K562 (cell line): ENCODE measurements around the gene KLHL24. TPM values are rescaled to one million over a fixed set of nuclear protein-coding genes. Genes with fewer than 3 reads are reported as not detected.

Source experiments
- AFF1 ChIP-seq, 2 experiments: fragments of 450-650 bp; IDR thresholded peaks; 2 replicates each; pipeline ENCODE4 v1.6.1; 2018; ENCODE audit warnings: mild to moderate bottlenecking in 2 of 2, low read depth in 1 of 2; ENCODE audit not compliant: partially characterized antibody in 2 of 2
- DNMT1 ChIP-seq: fragments of 450-650 bp; IDR thresholded peaks from 2 replicates; pipeline ENCODE4 v1.6.1; 2016; ENCODE audit warnings: antibody characterized with exemption, mild to moderate bottlenecking
- HMGN3 ChIP-seq: IDR thresholded peaks from 2 replicates; pipeline ENCODE4 v1.6.1; 2011; ENCODE audit warnings: borderline replicate concordance, low read depth, mild to moderate bottlenecking, mixed read lengths, low read length; ENCODE audit not compliant: insufficient read length; ENCODE audit errors: extremely low read depth
- POLR2H ChIP-seq: IDR thresholded peaks from 2 replicates; pipeline ENCODE4 v1.6.1; 2016; ENCODE audit warnings: missing genetic modification characterization, low read depth, mild to moderate bottlenecking, control low read depth, missing compliant biosample characterization, moderate library complexity
- SIN3B ChIP-seq: fragments of 450-650 bp; IDR thresholded peaks from 2 replicates; pipeline ENCODE4 v1.6.1; 2017; ENCODE audit warnings: low read depth, mild to moderate bottlenecking, moderate library complexity
- ZBTB8A ChIP-seq: fragments of 450-650 bp; IDR thresholded peaks from 2 replicates; pipeline ENCODE4 v1.6.1; 2018; ENCODE audit warnings: mild to moderate bottlenecking, moderate library complexity; ENCODE audit not compliant: partially characterized antibody
- ZNF217 ChIP-seq: sonication (generic); formaldehyde crosslinking; IDR thresholded peaks from 2 replicates; pipeline ENCODE4 v1.8.0; 2022; ENCODE audit warnings: mild to moderate bottlenecking, missing genetic modification reagents
- ZNF316 ChIP-seq: fragments of 450-650 bp; IDR thresholded peaks from 2 replicates; pipeline ENCODE4 v1.6.1; 2016
- ZNF766 ChIP-seq: fragments of 200-800 bp; sonication (Bioruptor generic); conservative IDR thresholded peaks from 2 replicates; pipeline ENCODE4 v1.6.1; 2016; ENCODE audit warnings: missing genetic modification characterization, missing compliant biosample characterization
- ZSCAN29 ChIP-seq: fragments of 450-650 bp; IDR thresholded peaks from 2 replicates; pipeline ENCODE4 v1.6.1; 2017
- polyA plus RNA-seq, 8 experiments: library from polyadenylated mRNA; depleted of rRNA in 4 of 8; stranded (reverse) in 5 of 8; unstranded in 3 of 8; fragments of >200 nt; fragmentation: Nextera tagmentation in 2 of 8; fragmentation: Illumina TruSeq in 1 of 8; extraction: Ambion mirVana in 2 of 8; extraction: Trizol in 1 of 8; gene quantifications; 2 replicates each; pipeline versions ENCODE4 v1.2.1 to v1.2.3, GENCODE V29; 2011 to 2014; ENCODE audit warnings: inconsistent platforms in 1 of 8, missing spikeins in 1 of 8
- total RNA-seq, 7 experiments: library from RNA; depleted of rRNA in 6 of 7; stranded (reverse); fragments of >200 nt in 6 of 7; fragmentation: Illumina TruSeq in 2 of 7; extraction: Trizol in 2 of 7; gene quantifications; 2 replicates each; pipeline versions ENCODE4 v1.2.1 to v1.2.3, GENCODE V29; 2011 to 2021; ENCODE audit warnings: low replicate concordance in 1 of 7
- TF ChIP-seq, protein P1 (sequence below): fragments of 450-650 bp; IDR thresholded peaks from 2 replicates; pipeline ENCODE4 v1.6.1; 2016; ENCODE audit warnings: borderline replicate concordance
- TF ChIP-seq, protein P2 (sequence below): sonication (generic); formaldehyde crosslinking; IDR thresholded peaks from 2 replicates; pipeline ENCODE4 v1.8.1; 2022; ENCODE audit warnings: missing genetic modification reagents
- TF ChIP-seq, protein P3 (sequence below): sonication (generic); formaldehyde crosslinking; IDR thresholded peaks from 2 replicates; pipeline ENCODE4 v1.8.0; 2022; ENCODE audit warnings: mild to moderate bottlenecking, missing genetic modification reagents, borderline replicate concordance

Gene KLHL24
- total and polyA plus RNA-seq, 9 of the 15 experiments (the other 6 are each of a cell fraction or from before 2014, with no cell fraction given), result 3.3 to 21.2 (median 14.2) TPM

- TF ChIP-seq, protein P1, sequence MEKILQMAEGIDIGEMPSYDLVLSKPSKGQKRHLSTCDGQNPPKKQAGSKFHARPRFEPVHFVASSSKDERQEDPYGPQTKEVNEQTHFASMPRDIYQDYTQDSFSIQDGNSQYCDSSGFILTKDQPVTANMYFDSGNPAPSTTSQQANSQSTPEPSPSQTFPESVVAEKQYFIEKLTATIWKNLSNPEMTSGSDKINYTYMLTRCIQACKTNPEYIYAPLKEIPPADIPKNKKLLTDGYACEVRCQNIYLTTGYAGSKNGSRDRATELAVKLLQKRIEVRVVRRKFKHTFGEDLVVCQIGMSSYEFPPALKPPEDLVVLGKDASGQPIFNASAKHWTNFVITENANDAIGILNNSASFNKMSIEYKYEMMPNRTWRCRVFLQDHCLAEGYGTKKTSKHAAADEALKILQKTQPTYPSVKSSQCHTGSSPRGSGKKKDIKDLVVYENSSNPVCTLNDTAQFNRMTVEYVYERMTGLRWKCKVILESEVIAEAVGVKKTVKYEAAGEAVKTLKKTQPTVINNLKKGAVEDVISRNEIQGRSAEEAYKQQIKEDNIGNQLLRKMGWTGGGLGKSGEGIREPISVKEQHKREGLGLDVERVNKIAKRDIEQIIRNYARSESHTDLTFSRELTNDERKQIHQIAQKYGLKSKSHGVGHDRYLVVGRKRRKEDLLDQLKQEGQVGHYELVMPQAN, result no peak
- TF ChIP-seq HMGN3 (no peak), ZNF316 (no peak), ZBTB8A (no peak), ZSCAN29 (no peak), ZNF217 (no peak), DNMT1 (no peak), ZNF766 (CRISPR knock-in tag) (peak; percentile 87; the same call in 1 of the 2 replicates), SIN3B (peak; percentile 59), POLR2H (tag) (no peak), AFF1 (IDR thresholded peaks at IDR 0.05; ENCODE audit: low read depth in 1 of 2, partially characterized antibody in 2 of 2) (no peak)
- TF ChIP-seq, protein P2, sequence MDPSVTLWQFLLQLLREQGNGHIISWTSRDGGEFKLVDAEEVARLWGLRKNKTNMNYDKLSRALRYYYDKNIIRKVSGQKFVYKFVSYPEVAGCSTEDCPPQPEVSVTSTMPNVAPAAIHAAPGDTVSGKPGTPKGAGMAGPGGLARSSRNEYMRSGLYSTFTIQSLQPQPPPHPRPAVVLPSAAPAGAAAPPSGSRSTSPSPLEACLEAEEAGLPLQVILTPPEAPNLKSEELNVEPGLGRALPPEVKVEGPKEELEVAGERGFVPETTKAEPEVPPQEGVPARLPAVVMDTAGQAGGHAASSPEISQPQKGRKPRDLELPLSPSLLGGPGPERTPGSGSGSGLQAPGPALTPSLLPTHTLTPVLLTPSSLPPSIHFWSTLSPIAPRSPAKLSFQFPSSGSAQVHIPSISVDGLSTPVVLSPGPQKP (CRISPR knock-in tag), result no peak
- TF ChIP-seq, protein P3, sequence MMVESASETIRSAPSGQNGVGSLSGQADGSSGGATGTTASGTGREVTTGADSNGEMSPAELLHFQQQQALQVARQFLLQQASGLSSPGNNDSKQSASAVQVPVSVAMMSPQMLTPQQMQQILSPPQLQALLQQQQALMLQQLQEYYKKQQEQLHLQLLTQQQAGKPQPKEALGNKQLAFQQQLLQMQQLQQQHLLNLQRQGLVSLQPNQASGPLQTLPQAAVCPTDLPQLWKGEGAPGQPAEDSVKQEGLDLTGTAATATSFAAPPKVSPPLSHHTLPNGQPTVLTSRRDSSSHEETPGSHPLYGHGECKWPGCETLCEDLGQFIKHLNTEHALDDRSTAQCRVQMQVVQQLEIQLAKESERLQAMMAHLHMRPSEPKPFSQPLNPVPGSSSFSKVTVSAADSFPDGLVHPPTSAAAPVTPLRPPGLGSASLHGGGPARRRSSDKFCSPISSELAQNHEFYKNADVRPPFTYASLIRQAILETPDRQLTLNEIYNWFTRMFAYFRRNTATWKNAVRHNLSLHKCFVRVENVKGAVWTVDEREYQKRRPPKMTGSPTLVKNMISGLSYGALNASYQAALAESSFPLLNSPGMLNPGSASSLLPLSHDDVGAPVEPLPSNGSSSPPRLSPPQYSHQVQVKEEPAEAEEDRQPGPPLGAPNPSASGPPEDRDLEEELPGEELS, result 0 out of 2 replicates have a peak, but pooled peaks have one; percentile 37
Measured at GRCh38 chr3:183697610-183698317, 62.3 kb downstream of the KLHL24 start, which contains the start of gene YEATS2 (continued).
